ENCODE results near the gene ZNF91. TPM values are rescaled to one million over a fixed set of nuclear protein-coding genes. Genes with fewer than 3 reads are reported as not detected.
A peak's percentile ranks its signal among the peaks of the same experiment; 100 is the strongest.
"Not testable (repeated sequence)": the region's sequence is repeated elsewhere in the genome, so short reads cannot be mapped to it uniquely, and the experiment has no call there.

Gene ZNF91
- polyA plus RNA-seq (2013, experiment 1 of 2; ENCODE audit: insufficient read length), result 6.1 TPM
- 9.3 TPM for polyA plus RNA-seq (2013, experiment 2 of 2; ENCODE audit: insufficient read length)

DNA sequence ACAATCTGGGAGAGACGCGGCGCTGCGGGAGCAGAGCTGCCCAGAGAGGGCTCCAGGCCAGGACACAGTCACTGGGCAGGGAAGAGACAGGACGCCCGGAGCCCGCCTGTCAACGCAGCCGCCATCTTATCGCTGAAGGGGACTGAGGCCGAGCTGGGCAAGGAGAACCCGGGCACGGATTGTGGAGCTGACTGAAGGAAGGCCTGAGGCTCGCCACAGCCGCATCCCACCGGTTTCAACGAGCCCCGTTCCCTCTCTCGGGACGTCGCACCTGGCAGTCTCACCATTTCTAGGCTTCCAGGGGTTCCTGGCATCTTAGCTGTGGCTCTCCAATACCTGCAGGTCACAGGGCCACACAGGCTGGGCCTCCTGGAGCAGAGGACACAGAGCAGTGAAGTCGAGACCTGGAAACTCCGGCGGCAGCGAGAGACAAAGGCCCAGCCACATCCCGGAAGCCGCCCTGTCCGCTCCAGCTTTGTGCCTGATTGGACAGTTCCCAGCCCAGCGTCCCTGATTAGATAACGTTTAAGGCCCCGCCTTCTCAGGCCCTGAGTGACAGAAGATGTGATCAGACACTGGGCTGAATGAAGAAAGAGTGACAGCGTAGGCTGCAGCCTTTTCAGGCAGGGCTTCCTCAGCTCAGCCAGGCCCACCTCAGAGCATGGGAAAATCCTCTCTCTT lies at the start of gene ZNF91:
ZNF91 (minus strand) TSS at position 431 of the 681 bp plus-strand sequence; CDS start at position 314, 117 bp downstream.
- DNase-seq, result peak; percentile 98

DNA sequence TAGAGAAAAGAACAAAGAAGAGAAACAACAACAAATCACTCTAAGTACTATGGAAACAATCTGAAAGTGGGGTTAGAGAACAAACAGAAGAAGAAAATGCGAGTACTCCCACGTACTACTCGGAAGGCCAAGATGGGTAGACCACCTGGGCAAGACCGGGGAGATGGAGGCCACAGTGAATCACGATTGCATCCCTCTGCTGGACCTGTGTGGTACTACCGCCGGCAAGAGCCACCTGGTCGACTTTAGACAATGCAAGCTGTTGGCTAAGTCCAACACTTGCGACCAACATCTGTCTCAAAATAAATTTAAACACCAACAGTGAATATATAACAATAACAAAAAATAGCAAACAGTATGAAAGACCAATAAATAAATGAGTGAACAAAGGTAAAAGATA lies 45.5 kb upstream of the ZNF91 start:
- no peak for DNase-seq

DNA sequence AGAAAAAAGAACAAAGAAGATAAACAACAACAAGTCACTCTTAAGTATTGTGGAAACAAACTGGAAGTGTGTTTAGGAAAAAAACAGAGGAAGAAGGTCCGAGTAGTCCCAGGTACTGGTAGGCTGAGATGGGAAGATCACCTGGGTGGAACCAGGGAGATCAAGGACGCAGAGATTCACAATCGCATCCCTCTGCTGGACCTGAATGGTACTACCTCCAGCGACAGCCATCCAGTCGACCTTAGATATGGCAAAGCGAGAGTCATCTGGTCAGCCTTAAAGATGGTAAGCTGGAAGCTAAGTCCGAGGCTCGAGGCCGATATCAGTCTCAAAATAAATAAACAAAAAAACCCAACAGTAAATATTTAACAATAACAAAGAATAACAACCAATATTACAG lies 44.9 kb upstream of the ZNF91 start:
- no peak for DNase-seq

DNA sequence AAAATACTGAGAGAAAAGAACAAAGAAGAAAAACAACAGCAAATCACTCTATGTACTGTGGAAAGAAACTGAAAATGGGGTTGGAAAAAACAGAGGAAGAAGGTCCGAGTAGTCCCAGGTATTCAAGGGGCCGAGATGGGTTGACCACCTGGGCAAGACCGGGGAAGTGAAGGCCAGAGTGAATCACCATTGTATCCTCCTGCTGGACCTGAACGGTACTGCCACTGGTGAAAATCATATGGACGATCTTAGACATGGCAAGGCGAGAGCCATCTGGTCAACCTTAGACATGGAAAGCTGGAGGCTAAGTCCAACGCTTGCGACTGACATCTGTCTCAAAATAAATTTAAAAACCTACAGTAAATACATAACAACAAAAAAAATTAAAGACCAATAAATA lies 44.4 kb upstream of the ZNF91 start:
- no peak for DNase-seq

DNA sequence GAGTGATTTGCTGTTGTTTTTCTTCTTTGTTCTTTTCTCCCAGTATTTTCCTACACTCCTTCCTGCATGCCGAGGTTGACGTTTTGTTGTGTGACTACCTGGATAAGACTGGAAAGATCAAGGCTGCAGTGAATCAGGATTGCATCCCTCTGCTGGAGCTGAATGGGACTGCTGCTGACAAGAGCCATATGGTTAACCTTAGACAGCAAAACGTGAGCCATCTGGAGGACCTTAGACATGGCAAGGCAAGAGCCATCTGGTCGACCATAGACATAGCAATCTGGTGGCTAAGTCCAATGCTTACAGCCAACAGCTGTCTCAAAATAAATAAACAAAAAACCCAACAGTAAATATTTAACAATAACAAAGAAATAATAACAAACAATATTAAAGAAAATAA lies 42.6 kb upstream of the ZNF91 start:
- DNase-seq, result no peak

DNA sequence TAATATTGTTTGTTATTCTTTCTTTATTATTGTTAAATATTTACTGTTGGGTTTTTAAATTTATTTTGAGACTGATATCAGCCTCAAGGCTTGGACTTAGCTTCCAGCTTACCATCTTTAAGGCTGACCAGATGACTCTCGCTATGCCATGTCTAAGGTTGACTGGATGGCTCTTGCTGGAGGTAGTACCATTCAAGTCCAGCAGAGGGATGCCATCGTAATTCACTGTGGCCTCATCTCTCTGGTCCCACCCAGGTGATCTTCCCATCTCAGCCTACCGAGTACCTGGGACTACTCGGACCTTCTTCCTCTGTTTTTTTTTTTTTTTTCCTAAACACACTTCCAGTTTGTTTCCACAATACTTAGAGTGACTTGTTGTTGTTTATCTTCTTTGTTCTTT lies 41.7 kb upstream of the ZNF91 start:
- no peak for DNase-seq

DNA sequence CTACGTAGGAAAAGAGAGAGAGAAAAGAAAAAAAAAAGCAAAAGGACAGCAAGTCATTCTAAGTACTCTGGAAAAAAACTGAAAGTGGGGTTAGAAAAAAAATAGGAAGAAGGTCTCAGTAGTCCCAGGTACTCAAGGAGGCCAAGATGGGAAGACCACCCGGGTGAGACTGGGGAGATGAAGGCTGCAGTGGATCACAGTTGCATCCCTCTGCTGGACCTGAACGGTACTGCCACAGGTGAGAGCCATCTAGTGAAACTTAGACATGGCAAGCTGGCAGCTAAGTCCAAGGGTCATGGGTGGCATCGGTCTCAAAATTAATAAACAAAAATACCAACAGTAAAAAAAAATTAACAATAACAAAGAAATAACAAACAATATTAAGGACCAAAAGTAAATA lies 41.0 kb upstream of the ZNF91 start:
- no peak for DNase-seq

DNA sequence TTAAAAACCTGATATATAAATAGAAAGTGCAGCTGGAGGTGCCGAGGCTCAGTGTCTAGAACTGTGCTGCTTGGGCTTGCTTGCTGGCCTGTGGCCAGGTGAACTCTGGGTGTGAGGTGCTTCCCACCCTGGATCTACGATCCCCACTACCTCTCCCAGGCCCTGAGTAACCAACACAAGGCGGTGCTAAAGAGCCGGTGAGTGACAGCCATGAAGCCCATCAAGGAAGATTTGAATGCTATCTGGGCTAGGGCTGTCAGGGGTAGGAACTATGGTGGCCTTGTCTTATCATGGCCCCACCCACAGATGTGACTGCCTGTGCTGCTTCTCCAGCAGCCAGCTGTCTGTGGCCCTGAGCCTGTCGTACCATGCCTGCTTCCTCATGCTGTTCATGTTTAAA lies 25.6 kb upstream of the ZNF91 start:
- no peak for DNase-seq

DNA sequence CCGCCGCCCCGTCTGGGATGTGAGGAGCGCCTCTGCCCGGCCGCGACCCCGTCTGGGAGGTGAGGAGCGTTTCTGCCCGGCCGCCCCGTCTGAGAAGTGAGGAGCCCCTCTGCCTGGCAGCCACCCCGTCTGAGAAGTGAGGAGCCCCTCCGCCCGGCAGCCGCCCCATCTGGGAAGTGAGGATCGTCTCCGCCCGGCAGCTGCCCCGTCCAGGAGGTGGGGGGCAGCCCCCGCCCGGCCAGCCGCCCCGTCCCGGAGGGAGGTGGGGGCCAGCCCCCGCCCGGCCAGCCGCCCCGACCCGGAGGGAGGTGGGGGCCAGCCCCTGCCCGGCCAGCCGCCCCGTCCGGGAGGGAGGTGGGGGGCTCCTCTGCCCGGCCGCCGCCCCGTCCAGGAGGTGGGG lies 24.0 kb upstream of the ZNF91 start:
- DNase-seq, result not testable (repeated sequence)

DNA sequence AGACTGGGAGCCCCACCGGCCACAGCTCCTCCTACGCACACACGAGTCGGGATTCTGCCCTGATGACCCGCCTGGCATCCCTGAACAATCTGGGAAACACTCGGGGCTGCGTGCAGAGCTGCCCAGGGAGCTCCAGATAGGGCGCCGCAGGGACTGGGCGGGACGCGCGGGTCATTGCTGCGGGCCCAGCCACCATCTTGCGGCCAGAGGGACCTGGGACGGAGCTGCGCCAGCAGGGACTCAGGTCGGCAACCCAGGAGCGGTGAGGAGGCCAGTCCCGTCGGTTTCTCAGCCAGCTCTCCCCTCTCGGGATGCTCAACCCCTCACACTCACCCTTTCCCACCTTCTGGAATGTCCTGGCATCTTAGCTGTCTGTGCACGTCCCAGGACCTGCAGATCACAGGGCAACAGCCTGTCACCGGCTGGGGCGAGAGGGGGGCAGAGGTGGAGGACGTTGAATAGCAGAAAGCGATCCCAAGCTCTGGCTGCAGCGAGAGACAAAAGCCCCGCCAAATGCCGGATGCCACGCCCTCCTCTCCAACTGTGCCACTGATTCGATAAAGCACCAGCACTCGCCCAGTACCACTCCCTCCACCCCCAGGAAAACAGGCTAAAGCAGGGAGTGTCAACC lies 20.4 kb upstream of the ZNF91 start:
- no peak for DNase-seq

DNA sequence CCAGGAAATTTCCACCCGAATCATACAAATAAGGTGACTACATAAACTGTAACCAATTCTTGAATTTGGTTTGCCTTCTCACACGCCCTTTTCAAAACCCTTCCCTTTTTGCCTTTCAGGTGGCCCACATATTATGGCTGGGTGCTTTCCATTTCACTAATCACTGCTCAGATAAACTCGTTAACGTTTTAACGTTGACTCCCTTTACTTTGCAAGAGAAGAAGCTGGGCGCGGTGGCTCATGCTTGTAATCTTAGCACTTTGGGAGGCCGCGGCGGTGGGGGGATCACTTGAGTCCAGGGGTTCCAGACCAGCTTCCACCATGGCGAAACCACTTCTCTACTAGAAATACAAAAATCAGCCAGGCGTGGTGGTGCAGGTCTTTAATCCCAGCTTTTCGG lies 19.8 kb upstream of the ZNF91 start:
- no peak for DNase-seq

DNA sequence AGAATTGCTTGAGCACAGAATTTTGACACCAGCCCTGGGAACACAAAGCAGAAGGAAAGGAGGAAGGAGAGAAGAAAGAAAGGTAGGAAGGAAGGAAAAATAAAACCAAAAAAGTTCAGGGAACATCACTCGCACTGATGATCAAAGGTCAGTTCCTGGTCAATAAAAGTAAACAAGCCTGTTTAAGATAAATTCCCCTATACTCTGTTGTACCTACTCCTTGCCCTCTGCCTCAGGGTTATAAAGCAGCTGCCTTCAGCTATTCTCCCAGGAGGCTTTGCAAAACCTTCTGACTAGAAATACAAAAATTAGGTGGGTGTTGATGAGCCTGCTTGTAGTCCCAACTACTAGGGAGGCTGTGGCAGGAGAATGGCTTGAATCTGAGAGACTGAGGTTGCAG lies 14.9 kb upstream of the ZNF91 start:
- no peak for DNase-seq

DNA sequence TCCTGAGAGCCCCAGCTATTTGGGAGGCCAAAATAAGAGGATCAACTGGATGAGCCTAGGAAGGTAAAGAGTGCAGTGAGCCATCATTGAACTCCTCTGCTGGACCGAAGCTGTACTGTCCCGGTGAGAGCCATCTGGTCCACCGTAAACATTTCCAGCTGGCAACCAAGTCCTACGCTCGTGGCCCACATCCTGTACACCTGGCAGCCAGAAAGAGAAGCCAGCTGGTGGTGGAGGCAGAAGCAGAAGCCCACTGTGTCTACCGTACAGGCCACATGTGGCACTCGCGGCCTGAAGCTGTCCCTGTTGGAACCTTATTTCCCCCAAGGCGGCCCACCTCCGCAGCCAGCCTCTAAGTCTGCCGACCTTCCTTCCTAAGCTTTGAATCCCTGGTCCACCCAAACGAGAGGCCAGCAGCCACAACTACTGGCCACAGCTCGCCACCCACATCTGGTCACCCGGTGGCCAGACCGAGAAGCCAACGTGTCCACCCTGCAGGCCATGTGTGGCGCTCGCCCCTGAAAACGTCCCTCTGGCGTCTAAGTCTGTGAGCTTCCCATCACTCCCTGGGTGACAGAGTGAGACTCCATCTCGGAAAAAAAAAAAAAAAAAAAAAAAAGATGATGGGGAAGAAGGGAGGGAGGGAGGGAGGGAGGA lies 14.2 kb upstream of the ZNF91 start:
- DNase-seq, result no peak

DNA sequence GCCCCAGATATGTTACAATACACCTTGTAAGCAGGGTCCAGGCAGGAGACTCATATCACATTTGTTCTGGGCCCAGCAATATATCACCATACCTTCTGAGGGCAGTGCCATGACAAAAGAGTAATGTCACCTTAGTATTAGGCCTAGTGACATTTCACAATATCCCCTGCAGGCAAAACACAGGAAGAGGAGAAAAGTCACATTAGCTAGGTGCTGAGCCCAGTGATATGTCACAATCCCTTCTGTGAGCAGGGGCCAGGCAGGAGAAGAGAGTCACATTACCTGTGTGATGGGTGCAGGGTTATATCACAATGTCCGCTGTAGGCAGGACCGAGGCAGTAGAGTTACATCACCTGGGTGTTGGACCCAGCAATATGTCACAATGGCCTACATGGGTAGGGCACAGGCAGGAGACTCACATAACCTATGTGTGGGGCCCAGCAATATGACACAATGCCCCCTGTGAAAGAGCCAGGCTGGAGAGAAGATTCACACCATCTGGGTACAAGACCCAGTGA lies 12.4 kb upstream of the ZNF91 start:
- no peak for DNase-seq

DNA sequence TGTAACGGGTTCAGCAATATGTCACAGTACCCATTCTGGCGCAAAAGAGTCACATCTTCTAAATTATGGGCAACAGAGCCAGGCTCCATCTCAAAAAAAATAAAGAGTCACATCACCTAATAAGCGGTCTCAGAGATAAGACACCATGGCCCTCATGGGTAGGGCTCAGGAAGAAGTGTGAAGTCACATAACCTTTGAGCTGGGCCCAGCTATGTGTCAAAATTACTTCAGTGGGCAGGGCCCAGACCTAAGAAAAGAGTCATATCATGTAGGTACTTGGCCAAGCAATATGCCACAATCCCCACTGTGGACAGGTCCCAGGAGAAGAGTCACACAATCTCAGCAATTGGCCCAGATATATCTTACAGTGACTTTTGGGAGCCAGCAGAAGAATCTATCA lies 11.4 kb upstream of the ZNF91 start:
- no peak for DNase-seq

DNA sequence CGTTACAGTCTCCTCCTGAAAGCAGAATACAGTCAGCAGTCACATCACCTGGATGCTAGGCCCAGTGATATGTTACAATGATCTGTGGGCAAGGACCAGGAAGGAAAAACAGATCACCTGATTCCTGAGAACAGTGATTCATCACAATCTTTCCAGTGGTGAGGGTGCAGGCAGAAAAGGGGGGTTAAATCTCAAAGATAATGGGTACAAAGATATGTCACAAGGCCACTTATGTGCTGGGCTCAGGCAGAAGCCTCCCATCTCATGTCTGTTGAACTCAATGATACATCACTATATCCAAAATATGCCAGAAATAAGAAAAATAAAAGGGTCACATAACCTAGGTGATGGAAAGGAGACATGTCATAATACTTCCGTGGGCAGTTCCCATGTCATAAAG lies 10.8 kb upstream of the ZNF91 start:
- no peak for DNase-seq

DNA sequence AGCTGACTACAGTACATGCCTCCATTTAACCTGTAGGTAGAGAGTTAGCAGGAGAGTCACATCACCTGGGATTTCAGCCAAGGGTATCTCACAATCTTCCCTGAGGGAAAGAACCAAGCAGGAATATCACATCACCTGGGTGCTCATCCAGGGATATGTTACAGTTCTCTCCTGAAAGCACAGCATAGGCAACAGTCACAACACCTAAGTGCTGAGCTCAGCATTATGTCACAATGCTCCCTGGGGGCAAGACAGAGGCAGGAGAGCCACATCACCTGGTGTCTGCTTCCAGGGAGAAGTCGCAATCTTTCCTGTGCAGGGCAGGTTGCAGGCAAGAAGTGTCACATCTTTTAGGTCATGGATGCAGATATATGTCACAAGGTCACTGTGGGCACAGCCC lies 9.4 kb upstream of the ZNF91 start:
- DNase-seq, result no peak

DNA sequence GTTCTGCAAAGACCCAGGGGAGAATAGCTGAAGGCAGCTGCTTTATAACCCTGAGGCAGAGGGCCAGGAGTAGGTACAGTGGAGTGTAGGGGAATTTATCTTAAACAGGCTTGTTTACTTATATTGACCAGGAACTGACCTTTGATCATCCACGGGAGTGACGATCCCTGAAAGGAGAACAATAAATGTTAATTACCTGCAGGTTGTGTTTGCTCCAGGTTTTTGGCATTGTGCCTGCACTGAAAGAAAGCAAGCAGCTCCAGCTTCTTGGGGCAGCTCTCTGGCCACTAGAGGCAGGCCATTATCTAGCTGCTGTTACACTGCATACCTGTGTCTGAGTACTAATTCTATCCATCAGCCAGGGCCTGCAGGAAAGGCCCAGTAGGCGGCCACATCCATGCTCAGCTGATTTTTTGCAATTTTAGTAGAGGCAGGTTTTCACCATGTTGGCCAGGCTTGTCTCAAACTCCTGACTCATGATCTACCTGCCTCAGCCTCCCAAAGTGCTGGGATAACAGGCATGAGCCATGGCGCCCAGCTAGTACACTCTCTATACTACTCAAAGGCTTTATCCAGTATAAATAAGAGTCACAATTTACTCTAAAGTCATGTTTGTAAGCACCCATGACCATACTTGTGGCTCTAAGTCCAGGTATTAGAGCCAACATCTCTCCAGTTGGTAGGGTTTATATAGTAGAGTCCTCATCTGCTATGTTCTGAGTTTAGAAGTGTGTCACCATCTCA lies 8.5 kb upstream of the ZNF91 start:
- DNase-seq, result no peak

DNA sequence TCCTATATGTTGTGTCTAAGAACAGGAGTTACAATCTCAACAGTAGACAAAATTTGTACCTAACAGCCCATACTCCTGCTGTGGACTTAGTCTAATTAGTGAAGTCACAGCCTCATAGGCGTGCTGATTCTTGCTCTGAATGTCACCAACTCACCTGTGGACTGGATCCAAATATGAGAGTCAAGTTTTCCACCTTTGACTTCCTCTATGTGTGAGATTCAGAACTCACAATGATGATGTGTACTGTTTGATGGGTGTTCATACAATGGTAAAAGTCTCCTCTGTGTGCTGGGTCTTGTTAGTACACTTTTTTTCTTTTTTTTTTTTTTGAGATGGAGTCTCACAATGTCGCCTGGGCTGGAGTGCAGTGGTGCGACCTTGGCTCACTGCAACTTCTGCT lies 7.8 kb upstream of the ZNF91 start:
- DNase-seq, result no peak

DNA sequence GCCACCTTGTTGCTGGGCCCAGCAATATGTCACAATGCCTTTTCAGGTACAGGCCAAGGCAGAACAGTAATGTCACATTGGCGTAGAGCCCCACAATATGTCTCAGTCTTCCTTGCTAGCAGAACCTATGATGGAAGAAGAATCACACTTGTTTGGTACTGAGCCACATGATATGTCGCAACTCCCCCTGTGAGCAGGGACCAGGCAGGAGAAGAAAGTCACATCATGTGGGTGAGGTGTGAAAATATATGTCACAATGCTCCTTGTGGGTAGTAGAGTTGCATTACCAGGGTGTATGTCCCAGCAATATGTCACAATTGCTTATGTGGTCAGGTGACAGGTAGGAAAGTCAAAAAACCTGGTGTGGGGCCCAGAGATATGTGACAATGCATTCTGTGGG lies 7.1 kb upstream of the ZNF91 start:
- no peak for DNase-seq

DNA sequence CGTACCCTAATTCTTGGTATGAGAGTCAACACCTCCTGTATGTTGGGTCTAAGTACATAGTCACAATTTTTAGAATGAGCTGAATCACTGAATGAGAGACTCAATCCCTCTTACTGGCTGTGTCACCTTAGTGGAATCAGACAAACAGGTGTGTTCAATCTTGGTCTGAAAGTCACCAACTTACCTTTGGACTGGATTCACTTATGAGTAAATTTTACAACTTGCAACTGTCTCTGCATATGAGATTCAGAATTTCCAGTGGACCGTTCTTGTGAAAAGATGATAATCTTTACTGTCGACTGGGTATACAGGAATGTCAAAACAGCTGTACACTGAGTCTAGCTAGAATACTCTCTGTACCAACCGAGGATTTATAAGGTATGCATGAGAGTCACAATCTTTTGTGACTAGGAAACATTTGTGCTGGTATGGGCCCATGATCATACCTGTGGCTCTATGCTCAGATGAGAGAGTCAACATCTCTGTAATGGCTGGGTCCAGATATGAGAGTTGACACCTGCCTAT lies 5.9 kb upstream of the ZNF91 start:
- DNase-seq, result no peak

DNA sequence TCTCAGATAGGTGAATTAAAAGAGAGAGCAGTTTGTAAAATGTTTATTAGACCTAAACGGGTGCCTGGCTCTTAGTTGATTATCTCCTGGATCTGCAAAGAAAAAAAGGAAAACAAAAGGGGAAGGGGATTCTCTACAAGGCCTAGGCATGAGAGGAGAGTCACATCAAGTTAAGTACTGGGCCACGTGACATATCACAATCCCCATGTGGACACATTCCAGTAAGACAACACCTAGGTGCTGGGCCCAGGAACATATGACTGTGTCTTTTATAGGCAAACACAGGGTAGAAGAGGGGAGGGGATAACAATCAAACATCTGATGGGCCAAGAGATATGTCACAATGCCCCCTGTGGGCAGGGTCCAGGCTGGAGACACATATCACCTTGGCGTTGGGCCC lies 4.2 kb upstream of the ZNF91 start:
- no peak for DNase-seq

DNA sequence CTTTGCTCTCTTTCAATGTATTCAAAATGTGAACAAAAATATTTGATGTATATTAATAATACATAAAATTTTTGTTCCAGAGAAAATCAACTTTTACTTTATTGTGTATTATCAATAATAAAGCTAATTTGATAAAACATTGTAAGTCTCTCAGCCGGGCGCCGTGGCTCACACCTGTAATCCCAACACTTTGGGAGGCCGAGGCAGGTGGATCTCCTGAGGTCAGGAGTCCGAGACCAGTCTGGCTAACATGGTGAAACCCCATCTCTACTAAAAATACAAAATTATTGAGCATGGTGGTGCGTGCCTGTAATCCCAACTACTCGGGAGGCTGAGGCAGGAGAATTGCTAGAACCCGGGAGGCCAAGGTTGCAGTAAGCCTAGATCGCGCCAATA lies 449 bp upstream of the ZNF91 start:
- DNase-seq, result not testable (repeated sequence)

Measured in fibroblast of skin of scalp (primary cell).